ENCODE data around the gene ANAPC16. TPM values are rescaled to one million over a fixed set of nuclear protein-coding genes. Genes with fewer than 3 reads are reported as not detected.
A peak's percentile ranks its signal among the peaks of the same experiment; 100 is the strongest.

Gene ANAPC16
- polyA plus RNA-seq: 100 to 1,000 TPM; 291 to 366 (median 328) TPM

- H3K9me3 Mint-ChIP-seq: no peaks in the 10 kb centered on the region
- peak; percentile 96 to 97 (median 97) for DNase-seq
- peaks cover 2 to 16% (median 5%) of the 10 kb centered on the region in 3 donors for H3K36me3 Mint-ChIP-seq
- H3K27ac Mint-ChIP-seq: peak within 1 kb of the TSS; percentile 95 to 100 (median 98)
- H3K27me3 Mint-ChIP-seq (ENCODE audit: low read depth in 3 of 3): peaks cover 6 to 15% (median 8%) of the 10 kb centered on the region in 3 donors
- H3K4me3 Mint-ChIP-seq: peak within 1 kb of the TSS; percentile 95 to 99 (median 96)
- H3K4me1 Mint-ChIP-seq: peaks cover 43 to 58% of the 10 kb centered on the region in 2 donors
These were observed at the start of gene ANAPC16, which contains the start of gene ASCC1 for GRCh38 chr10:72215611-72216549. Gene ANAPC16 (plus strand): TSS chr10:72216012. CDS start chr10:72223915, 7,903 bp downstream. Gene ASCC1 (minus strand): TSS chr10:72216276. CDS start chr10:72213298, 2,978 bp downstream.

GRCh38 chr10:72167118-72167517 is 48.7 kb upstream of the ANAPC16 start:
- no peak for DNase-seq
- H3K9me3 Mint-ChIP-seq: no peaks in the 10 kb centered on the region
- H3K4me1 Mint-ChIP-seq: peaks cover 4 to 8% of the 10 kb centered on the region in 2 donors
- no peak overlapping the region for H3K27ac Mint-ChIP-seq
- H3K4me3 Mint-ChIP-seq: no peak overlapping the region
- peaks cover 0 to 2% (median 0%) of the 10 kb centered on the region in 3 donors for H3K27me3 Mint-ChIP-seq (ENCODE audit: low read depth in 3 of 3)
- peaks cover 6 to 17% (median 8%) of the 10 kb centered on the region in 3 donors for H3K36me3 Mint-ChIP-seq

DNA sequence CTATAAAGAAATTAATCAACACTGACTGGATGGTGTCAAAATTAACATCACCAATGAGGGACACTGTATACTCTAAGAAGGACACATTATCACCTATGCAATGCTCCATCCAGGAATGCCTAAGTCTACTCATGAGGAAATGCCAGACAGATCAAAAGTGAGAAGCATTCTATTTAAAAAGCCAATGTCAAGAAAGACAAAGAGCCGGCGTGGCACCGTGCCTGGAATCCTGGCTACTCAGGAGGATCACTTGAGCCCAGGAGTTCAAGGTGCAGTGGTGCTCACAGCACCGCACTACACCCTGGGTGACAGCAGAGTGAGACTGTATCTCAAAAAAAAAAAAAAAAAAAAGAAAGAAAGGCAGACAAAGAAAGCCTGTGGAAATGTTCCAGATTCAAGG is 45.5 kb upstream of the ANAPC16 start:
- H3K27me3 Mint-ChIP-seq (ENCODE audit: low read depth in 3 of 3): no peaks in the 10 kb centered on the region
- no peaks in the 10 kb centered on the region for H3K9me3 Mint-ChIP-seq
- peaks cover 6 to 14% (median 8%) of the 10 kb centered on the region in 3 donors for H3K36me3 Mint-ChIP-seq
- no peak for DNase-seq
- H3K4me3 Mint-ChIP-seq: no peak overlapping the region
- H3K27ac Mint-ChIP-seq: peak overlapping the region in 1 of 6 donors; percentile 45
- no peaks in the 10 kb centered on the region for H3K4me1 Mint-ChIP-seq

GRCh38 chr10:72170733-72171132 is 45.1 kb upstream of the ANAPC16 start:
- peaks cover 6 to 14% (median 8%) of the 10 kb centered on the region in 3 donors for H3K36me3 Mint-ChIP-seq
- H3K9me3 Mint-ChIP-seq: no peaks in the 10 kb centered on the region
- no peaks in the 10 kb centered on the region for H3K4me1 Mint-ChIP-seq
- no peak overlapping the region for H3K27ac Mint-ChIP-seq
- no peak for DNase-seq
- no peak overlapping the region for H3K4me3 Mint-ChIP-seq
- H3K27me3 Mint-ChIP-seq (ENCODE audit: low read depth in 3 of 3): no peaks in the 10 kb centered on the region

- DNase-seq: no peak
- Mint-ChIP-seq H3K27me3 (ENCODE audit: low read depth in 3 of 3) (no peaks in the 10 kb centered on the region), H3K9me3 (no peaks in the 10 kb centered on the region), H3K4me3 (no peak overlapping the region), H3K27ac (peak overlapping the region in 2 of 6 donors; percentile 18 to 58), H3K4me1 (no peaks in the 10 kb centered on the region), H3K36me3 (peaks cover 6 to 14% (median 8%) of the 10 kb centered on the region in 3 donors)
These were observed 44.6 kb upstream of the ANAPC16 start for GRCh38 chr10:72171175-72171630.

DNA sequence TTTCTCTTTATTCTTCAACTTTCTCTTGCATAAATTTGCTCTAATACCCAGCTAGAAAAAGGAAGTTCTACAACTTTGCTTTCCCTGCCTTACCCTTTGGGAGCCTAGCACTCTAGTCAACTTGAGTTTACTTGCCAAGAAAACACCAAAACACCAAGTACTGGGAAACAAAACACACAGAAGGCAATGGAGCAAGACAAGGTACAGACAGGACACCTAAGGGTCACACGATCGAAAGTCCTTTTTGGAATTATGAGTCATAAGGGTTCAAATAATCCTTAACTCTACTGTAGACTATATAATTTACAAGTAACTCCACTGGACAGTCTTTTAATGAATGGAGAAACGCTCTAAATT is 42.6 kb upstream of the ANAPC16 start:
- H3K4me1 Mint-ChIP-seq: no peaks in the 10 kb centered on the region
- no peaks in the 10 kb centered on the region for H3K27me3 Mint-ChIP-seq (ENCODE audit: low read depth in 3 of 3)
- H3K9me3 Mint-ChIP-seq: no peaks in the 10 kb centered on the region
- DNase-seq: no peak
- peaks cover 4 to 21% (median 8%) of the 10 kb centered on the region in 3 donors for H3K36me3 Mint-ChIP-seq
- H3K27ac Mint-ChIP-seq: peak overlapping the region in 1 of 6 donors; percentile 14
- no peak overlapping the region for H3K4me3 Mint-ChIP-seq

GRCh38 chr10:72173619-72174296 is 42.1 kb upstream of the ANAPC16 start:
- peaks cover 7 to 23% (median 8%) of the 10 kb centered on the region in 3 donors for H3K36me3 Mint-ChIP-seq
- peak overlapping the region in 3 of 6 donors; percentile 14 to 30 (median 19) for H3K27ac Mint-ChIP-seq
- no peaks in the 10 kb centered on the region for H3K4me1 Mint-ChIP-seq
- DNase-seq: no peak
- no peaks in the 10 kb centered on the region for H3K27me3 Mint-ChIP-seq (ENCODE audit: low read depth in 3 of 3)
- no peak overlapping the region for H3K4me3 Mint-ChIP-seq
- H3K9me3 Mint-ChIP-seq: no peaks in the 10 kb centered on the region

DNA sequence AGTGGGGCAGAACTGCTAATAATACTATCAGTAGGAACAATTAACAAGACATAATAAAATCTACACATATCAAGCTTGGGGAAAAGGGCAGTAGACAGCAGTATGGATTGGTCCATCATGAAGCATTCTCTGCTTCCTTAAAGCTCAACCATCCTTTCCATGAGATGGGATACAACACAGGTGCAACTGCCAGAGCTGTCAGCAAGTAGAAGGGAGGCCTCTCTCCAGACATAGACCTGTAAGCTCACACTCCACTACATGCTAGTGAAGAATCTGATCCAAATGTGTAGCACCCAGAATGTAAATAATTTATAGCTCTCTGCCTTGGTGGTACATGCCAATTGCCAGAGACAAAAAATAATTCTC is 41.5 kb upstream of the ANAPC16 start:
- H3K4me3 Mint-ChIP-seq: no peak overlapping the region
- no peaks in the 10 kb centered on the region for H3K4me1 Mint-ChIP-seq

DNA sequence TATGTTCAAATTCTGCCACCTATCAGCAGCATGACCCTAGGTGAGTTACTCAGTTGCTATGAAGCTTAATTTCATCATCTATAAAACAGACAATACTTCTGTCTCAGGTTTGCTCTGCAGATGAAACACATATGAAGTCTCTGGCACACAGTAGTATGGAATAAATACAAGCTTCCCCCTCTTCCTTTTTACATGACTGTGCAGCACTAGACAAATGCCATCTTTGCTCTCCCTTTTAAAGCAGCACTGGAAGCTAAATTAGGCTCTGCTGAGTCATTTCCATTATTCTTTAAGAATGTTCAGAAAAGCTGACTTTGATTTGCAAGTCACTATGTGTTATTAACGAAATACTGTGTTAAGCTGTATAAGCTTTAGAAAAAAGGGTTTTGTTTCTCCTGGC is 40.7 kb upstream of the ANAPC16 start:
- Mint-ChIP-seq H3K27me3 (ENCODE audit: low read depth in 3 of 3) (no peaks in the 10 kb centered on the region), H3K27ac (no peak overlapping the region), H3K4me1 (no peaks in the 10 kb centered on the region), H3K9me3 (no peaks in the 10 kb centered on the region), H3K4me3 (no peak overlapping the region), H3K36me3 (peaks cover 5 to 24% (median 13%) of the 10 kb centered on the region in 3 donors)
- DNase-seq: no peak

More for the DNA sequence above, 41.5 kb upstream of the ANAPC16 start:
- no peaks in the 10 kb centered on the region for H3K9me3 Mint-ChIP-seq
- H3K27me3 Mint-ChIP-seq (ENCODE audit: low read depth in 3 of 3): no peaks in the 10 kb centered on the region
- DNase-seq: no peak
- peak overlapping the region in 2 of 6 donors; percentile 19 to 30 for H3K27ac Mint-ChIP-seq
- peaks cover 5 to 22% (median 11%) of the 10 kb centered on the region in 3 donors for H3K36me3 Mint-ChIP-seq

GRCh38 chr10:72176701-72177100 is 39.1 kb upstream of the ANAPC16 start:
- Mint-ChIP-seq H3K36me3 (peaks cover 5 to 20% (median 10%) of the 10 kb centered on the region in 3 donors), H3K9me3 (no peaks in the 10 kb centered on the region), H3K27ac (no peak overlapping the region), H3K4me1 (no peaks in the 10 kb centered on the region), H3K4me3 (no peak overlapping the region), H3K27me3 (ENCODE audit: low read depth in 3 of 3) (no peaks in the 10 kb centered on the region)
- DNase-seq: no peak

GRCh38 chr10:72177454-72177853 is 38.4 kb upstream of the ANAPC16 start:
- DNase-seq: no peak
- Mint-ChIP-seq H3K27me3 (ENCODE audit: low read depth in 3 of 3) (no peaks in the 10 kb centered on the region), H3K36me3 (peaks cover 5 to 28% (median 17%) of the 10 kb centered on the region in 3 donors), H3K4me3 (no peak overlapping the region), H3K4me1 (no peaks in the 10 kb centered on the region), H3K27ac (peak overlapping the region in 1 of 6 donors; percentile 47), H3K9me3 (peaks cover 0 to 1% (median 0%) of the 10 kb centered on the region in 6 donors)

DNA sequence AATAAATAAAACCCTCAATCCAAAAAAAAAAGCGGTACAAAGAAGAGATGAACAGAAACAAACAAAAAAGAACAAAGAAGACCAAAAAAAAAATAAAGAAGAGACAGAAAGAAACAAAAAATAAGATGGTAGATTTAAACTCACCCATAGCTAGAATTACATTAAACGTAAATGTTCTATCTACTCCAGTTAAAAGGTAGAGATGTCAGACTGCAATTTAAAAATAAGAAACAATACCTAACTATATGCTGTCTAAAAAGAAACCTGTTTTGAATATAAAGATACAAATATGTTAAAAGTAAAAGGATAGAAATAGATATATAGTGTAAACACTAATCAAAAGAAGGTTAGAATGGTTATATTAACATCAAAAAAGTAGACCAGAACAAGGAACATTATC is 31.7 kb upstream of the ANAPC16 start:
- peaks cover 6 to 38% (median 31%) of the 10 kb centered on the region in 3 donors for H3K36me3 Mint-ChIP-seq
- H3K27ac Mint-ChIP-seq: peak overlapping the region in 2 of 6 donors; percentile 34 to 60
- no peak overlapping the region for H3K4me3 Mint-ChIP-seq
- peaks cover 0 to 5% (median 0%) of the 10 kb centered on the region in 6 donors for H3K9me3 Mint-ChIP-seq
- H3K27me3 Mint-ChIP-seq (ENCODE audit: low read depth in 3 of 3): no peaks in the 10 kb centered on the region
- DNase-seq: no peak
- H3K4me1 Mint-ChIP-seq: peaks cover 4 to 7% of the 10 kb centered on the region in 2 donors

DNA sequence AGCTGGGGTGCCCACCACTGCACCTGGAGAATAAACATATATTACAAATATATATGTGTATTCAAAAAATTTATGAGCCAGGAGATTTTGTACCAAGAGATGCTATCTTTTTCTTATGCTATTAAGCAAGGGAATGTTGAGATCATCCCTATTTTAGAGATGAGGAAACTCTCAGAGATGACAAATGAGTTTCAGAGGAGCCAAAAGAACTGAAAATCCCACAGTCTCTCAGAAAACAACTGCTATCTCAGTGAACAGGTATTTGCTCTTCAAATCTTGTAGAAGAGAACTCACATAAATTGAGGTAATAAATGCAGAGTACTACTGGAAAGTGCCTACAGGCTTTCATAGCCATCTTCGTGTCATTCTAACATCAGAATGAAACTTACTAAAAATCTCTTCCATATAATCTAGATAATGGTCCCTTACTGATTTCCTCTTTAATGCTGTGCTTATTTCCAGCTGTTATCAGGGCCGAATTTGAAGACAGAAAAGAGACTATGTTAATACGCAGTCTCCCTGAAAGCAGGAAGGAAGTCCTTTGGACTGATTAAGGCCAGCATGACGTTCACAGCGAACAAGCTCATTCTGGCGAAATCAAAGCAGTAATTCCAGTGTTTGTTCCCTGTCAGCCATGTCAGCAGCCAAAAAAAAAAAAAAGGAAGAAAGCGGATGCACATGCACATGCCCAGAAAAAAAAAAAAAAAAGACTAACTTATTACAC is 29.4 kb upstream of the ANAPC16 start:
- Mint-ChIP-seq H3K9me3 (peaks cover 0 to 5% (median 0%) of the 10 kb centered on the region in 6 donors), H3K4me1 (peaks cover 4 to 7% of the 10 kb centered on the region in 2 donors), H3K36me3 (peaks cover 10 to 38% (median 32%) of the 10 kb centered on the region in 3 donors), H3K27me3 (ENCODE audit: low read depth in 3 of 3) (no peaks in the 10 kb centered on the region), H3K27ac (peak overlapping the region in 4 of 6 donors; percentile 37 to 64 (median 50)), H3K4me3 (peak overlapping the region in 2 of 5 donors; percentile 11 to 52)
- no peak for DNase-seq

Measured in immature natural killer cell (primary cell).